Measurements from ENCODE around the gene CD9.

GRCh38 chr12:6279256-6279628 is 79.0 kb downstream of the CD9 start:
- TF ChIP-seq, protein P1, sequence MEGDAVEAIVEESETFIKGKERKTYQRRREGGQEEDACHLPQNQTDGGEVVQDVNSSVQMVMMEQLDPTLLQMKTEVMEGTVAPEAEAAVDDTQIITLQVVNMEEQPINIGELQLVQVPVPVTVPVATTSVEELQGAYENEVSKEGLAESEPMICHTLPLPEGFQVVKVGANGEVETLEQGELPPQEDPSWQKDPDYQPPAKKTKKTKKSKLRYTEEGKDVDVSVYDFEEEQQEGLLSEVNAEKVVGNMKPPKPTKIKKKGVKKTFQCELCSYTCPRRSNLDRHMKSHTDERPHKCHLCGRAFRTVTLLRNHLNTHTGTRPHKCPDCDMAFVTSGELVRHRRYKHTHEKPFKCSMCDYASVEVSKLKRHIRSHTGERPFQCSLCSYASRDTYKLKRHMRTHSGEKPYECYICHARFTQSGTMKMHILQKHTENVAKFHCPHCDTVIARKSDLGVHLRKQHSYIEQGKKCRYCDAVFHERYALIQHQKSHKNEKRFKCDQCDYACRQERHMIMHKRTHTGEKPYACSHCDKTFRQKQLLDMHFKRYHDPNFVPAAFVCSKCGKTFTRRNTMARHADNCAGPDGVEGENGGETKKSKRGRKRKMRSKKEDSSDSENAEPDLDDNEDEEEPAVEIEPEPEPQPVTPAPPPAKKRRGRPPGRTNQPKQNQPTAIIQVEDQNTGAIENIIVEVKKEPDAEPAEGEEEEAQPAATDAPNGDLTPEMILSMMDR (IDR thresholded peaks at IDR 0.05; ENCODE audit: low read length) = no peak
- TF ChIP-seq EZH2 (IDR thresholded peaks at IDR 0.05; ENCODE audit: borderline replicate concordance, low read length) = no peak

Measured in OCI-LY1 (cell line).